Stimulated activated CD4-positive, alpha-beta T cell treated with anti-CD3 and anti-CD28 coated beads, Interleukin-1b, Interleukin-23, amount 100 ng/mL, for 48 hours (primary cell): Measurements from ENCODE around the gene GRM7.

Source experiments
- DNase-seq: peaks from one replicate; pipeline ENCODE4 v3.0.0-alpha.2; 2020

The GRM7 gene

GRCh38 chr3:7607676-7608075 lies 746.8 kb downstream of the GRM7 start:
- DNase-seq: no peak

GRCh38 chr3:7610634-7611033 lies 749.7 kb downstream of the GRM7 start:
- DNase-seq: no peak

- DNase-seq: no peak
These were observed 754.1 kb downstream of the GRM7 start for GRCh38 chr3:7615043-7615442.

GRCh38 chr3:7618606-7619005 lies 757.7 kb downstream of the GRM7 start:
- DNase-seq: no peak

- no peak for DNase-seq
These were observed 759.5 kb downstream of the GRM7 start for GRCh38 chr3:7620401-7620800.

GRCh38 chr3:7621046-7621630 lies 760.2 kb downstream of the GRM7 start:
- DNase-seq: no peak

GRCh38 chr3:7621651-7622050 lies 760.7 kb downstream of the GRM7 start:
- DNase-seq: no peak

- DNase-seq: no peak
These were observed 764.1 kb downstream of the GRM7 start for GRCh38 chr3:7625021-7625420.

- DNase-seq: no peak
These were observed 769.5 kb downstream of the GRM7 start for GRCh38 chr3:7630351-7630911.

GRCh38 chr3:7630925-7631324 lies 770.0 kb downstream of the GRM7 start:
- DNase-seq: peak; percentile 1

- no peak for DNase-seq
These were observed 771.4 kb downstream of the GRM7 start for GRCh38 chr3:7632305-7632704.

- DNase-seq: no peak
These were observed 776.8 kb downstream of the GRM7 start for GRCh38 chr3:7637694-7638093.

- DNase-seq: no peak
These were observed 777.2 kb downstream of the GRM7 start for GRCh38 chr3:7638103-7638502.

GRCh38 chr3:7640787-7641186 lies 779.9 kb downstream of the GRM7 start:
- no peak for DNase-seq

- DNase-seq: no peak
These were observed 785.9 kb downstream of the GRM7 start for GRCh38 chr3:7646851-7647250.

- no peak for DNase-seq
These were observed 789.6 kb downstream of the GRM7 start for GRCh38 chr3:7650466-7650865.

- DNase-seq: no peak
These were observed 790.4 kb downstream of the GRM7 start for GRCh38 chr3:7651274-7651673.

- DNase-seq: no peak
These were observed 796.5 kb downstream of the GRM7 start for GRCh38 chr3:7657214-7658112.

GRCh38 chr3:7658294-7658693 lies 797.4 kb downstream of the GRM7 start:
- DNase-seq: no peak

GRCh38 chr3:7659079-7659478 lies 798.2 kb downstream of the GRM7 start:
- DNase-seq: no peak

GRCh38 chr3:7663771-7664170 lies 802.9 kb downstream of the GRM7 start:
- no peak for DNase-seq

- no peak for DNase-seq
These were observed 806.9 kb downstream of the GRM7 start for GRCh38 chr3:7667774-7668173.

- DNase-seq: no peak
These were observed 808.7 kb downstream of the GRM7 start for GRCh38 chr3:7669641-7670040.

- DNase-seq: no peak
These were observed 817.6 kb downstream of the GRM7 start for GRCh38 chr3:7678521-7678920.
